SK-N-SH (cell line): ENCODE data around the gene R3HDM4. TPM values are rescaled to one million over a fixed set of nuclear protein-coding genes. Genes with fewer than 3 reads are reported as not detected.

Experiments used
- CTCF ChIA-PET: fragments of 300-600, 350-600 bp; formaldehyde crosslinking; extraction: SDS; loops from one replicate; lab custom pipeline; 2021; lab: Yijun Ruan, JAX
- POLR2A ChIA-PET: fragments of 350-600 bp; sonication (Branson Sonifier 250); formaldehyde crosslinking; extraction: SDS; loops from one replicate; lab custom pipeline; 2020; ENCODE audit warnings: antibody characterized with exemption, inconsistent platforms; lab: Yijun Ruan, JAX
- DNase-seq: peaks from one replicate; pipeline ENCODE4 v3.0.0; 2012
- H2AFZ ChIP-seq: fragments of 200-600 bp; sonication (generic); 2 replicates; pipeline ENCODE4 v1.8.1; 2016; ENCODE audit warnings: antibody characterized with exemption, mild to moderate bottlenecking, low read depth
- H3F3A ChIP-seq: fragments of 200-600 bp; sonication (generic); replicated peaks from 2 replicates; pipeline ENCODE3; 2016; ENCODE audit warnings: antibody characterized with exemption, mild to moderate bottlenecking; ENCODE audit not compliant: insufficient read depth
- H3K27ac ChIP-seq, 2 experiments: fragments of 200-500 bp in 1 of 2; fragments of 200-600 bp in 1 of 2; sonication (Bioruptor generic) in 1 of 2; sonication (generic), shearing (Covaris generic) in 1 of 2; 2 replicates each; pipeline versions ENCODE4 v1.5.1 to v1.6.1; 2014 to 2016; ENCODE audit warnings: low read depth in 2 of 2, inconsistent platforms in 1 of 2, low read length in 1 of 2, mild to moderate bottlenecking in 1 of 2, mixed read lengths in 1 of 2
- H3K27me3 ChIP-seq: fragments of 200-600 bp; sonication (generic), shearing (Covaris generic); 2 replicates; pipeline ENCODE4 v1.6.1; 2016; ENCODE audit warnings: mixed run types; ENCODE audit not compliant: insufficient read depth
- H3K36me3 ChIP-seq, 2 experiments: fragments of 200-500 bp in 1 of 2; fragments of 200-600 bp in 1 of 2; sonication (Bioruptor generic) in 1 of 2; sonication (generic) in 1 of 2; replicated peaks in 1 of 2; 2 replicates each; pipeline versions ENCODE3 to v1.5.1; 2014 to 2016; ENCODE audit warnings: low read length in 1 of 2, mild to moderate bottlenecking in 1 of 2; ENCODE audit not compliant: insufficient read depth in 2 of 2, control insufficient read depth in 1 of 2
- H3K4me1 ChIP-seq, 2 experiments: fragments of 200-500 bp in 1 of 2; fragments of 200-600 bp in 1 of 2; sonication (Bioruptor generic) in 1 of 2; sonication (generic), shearing (Covaris generic) in 1 of 2; 2 replicates each; pipeline versions ENCODE4 v1.5.1 to v1.6.1; 2014 to 2016; ENCODE audit warnings: low read depth in 1 of 2, low read length in 1 of 2, mixed run types in 1 of 2; ENCODE audit not compliant: insufficient read depth in 2 of 2, control insufficient read depth in 1 of 2
- H3K4me2 ChIP-seq: fragments of 200-600 bp; sonication (generic), shearing (Covaris generic); 2 replicates; pipeline ENCODE4 v1.6.1; 2017; ENCODE audit warnings: mixed run types
- H3K4me3 ChIP-seq, 2 experiments: fragments of 200-500 bp in 1 of 2; fragments of 200-600 bp in 1 of 2; sonication (Bioruptor generic) in 1 of 2; sonication (generic), shearing (Covaris generic) in 1 of 2; 2 replicates each; pipeline versions ENCODE4 v1.5.1 to v1.8.1; 2014 to 2016; ENCODE audit warnings: low read depth in 2 of 2, inconsistent platforms in 1 of 2, low read length in 1 of 2, mild to moderate bottlenecking in 1 of 2, mixed read lengths in 1 of 2, moderate library complexity in 1 of 2
- H3K79me2 ChIP-seq: fragments of 200-600 bp; sonication (generic); 2 replicates; pipeline ENCODE4 v1.8.1; 2017; ENCODE audit warnings: mild to moderate bottlenecking; ENCODE audit not compliant: insufficient read depth
- H3K9ac ChIP-seq: fragments of 200-600 bp; sonication (generic); 2 replicates; pipeline ENCODE4 v1.6.1; 2017; ENCODE audit warnings: mixed run types
- H3K9me2 ChIP-seq: fragments of 200-600 bp; sonication (generic); 2 replicates; pipeline ENCODE4 v1.6.1; 2017; ENCODE audit warnings: mixed run types
- H3K9me3 ChIP-seq: fragments of 200-600 bp; sonication (generic); 2 replicates; pipeline ENCODE4 v1.6.1; 2017; ENCODE audit warnings: mixed run types, mild to moderate bottlenecking, moderate library complexity
- H4K20me1 ChIP-seq: fragments of 200-600 bp; sonication (generic); 2 replicates; pipeline ENCODE4 v1.6.1; 2017; ENCODE audit warnings: mild to moderate bottlenecking, mixed run types; ENCODE audit not compliant: insufficient read depth
- CHD2 ChIP-seq: fragments of 150-350 bp; IDR thresholded peaks from 2 replicates; pipeline ENCODE4 v1.6.1; 2018; ENCODE audit warnings: low read length; ENCODE audit not compliant: partially characterized antibody
- CTCF ChIP-seq: fragments of 200-600 bp; sonication (generic); IDR thresholded peaks from 2 replicates; pipeline ENCODE4 v1.6.1; 2017; ENCODE audit warnings: antibody characterized with exemption, mild to moderate bottlenecking, moderate library complexity
- FOXJ3 ChIP-seq: sonication (generic); formaldehyde crosslinking; IDR thresholded peaks from 2 replicates; pipeline ENCODE4 v1.5.1; 2020; ENCODE audit warnings: mild to moderate bottlenecking, missing genetic modification reagents
- FOXM1 ChIP-seq: IDR thresholded peaks from 2 replicates; pipeline ENCODE4 v1.4.0; 2012; ENCODE audit warnings: low read depth, mild to moderate bottlenecking
- GABPA ChIP-seq: IDR thresholded peaks from 2 replicates; pipeline ENCODE4 v1.4.0; 2012; ENCODE audit warnings: low read depth, mild to moderate bottlenecking
- GATA2 ChIP-seq: sonication (generic); formaldehyde crosslinking; IDR thresholded peaks from 2 replicates; pipeline ENCODE4 v1.5.0; 2020; ENCODE audit warnings: mild to moderate bottlenecking, missing genetic modification reagents
- IRF3 ChIP-seq: fragments of 150-350 bp; IDR thresholded peaks from 2 replicates; pipeline ENCODE4 v1.6.1; 2016; ENCODE audit warnings: mild to moderate bottlenecking, low read depth, low read length
- MAX ChIP-seq: IDR thresholded peaks from 2 replicates; pipeline ENCODE4 v1.4.0; 2012; ENCODE audit warnings: low read depth
- MEF2A ChIP-seq: IDR thresholded peaks from 2 replicates; pipeline ENCODE4 v1.4.0; 2012; ENCODE audit warnings: low read depth, borderline replicate concordance
- MXI1 ChIP-seq: IDR thresholded peaks from 2 replicates; pipeline ENCODE4 v1.6.1; 2012; ENCODE audit warnings: mild to moderate bottlenecking, low read depth, low read length, improper control_type of control experiment
- NRF1 ChIP-seq: IDR thresholded peaks from 2 replicates; pipeline ENCODE4 v1.6.1; 2012; ENCODE audit warnings: low read depth, mild to moderate bottlenecking, low read length
- REST ChIP-seq: IDR thresholded peaks from 2 replicates; pipeline ENCODE4 v1.6.1; 2012; ENCODE audit warnings: mild to moderate bottlenecking, low read depth, low read length, moderate library complexity
- RXRA ChIP-seq: IDR thresholded peaks from 2 replicates; pipeline ENCODE4 v1.4.0; 2012; ENCODE audit warnings: low read depth, mild to moderate bottlenecking, borderline replicate concordance
- SIN3A ChIP-seq: IDR thresholded peaks from 2 replicates; pipeline ENCODE4 v1.6.1; 2012; ENCODE audit warnings: low read depth, mild to moderate bottlenecking, low read length, moderate library complexity, borderline replicate concordance
- SMC3 ChIP-seq: IDR thresholded peaks from 2 replicates; pipeline ENCODE4 v1.6.1; 2012; ENCODE audit warnings: low read depth, low read length, improper control_type of control experiment
- TAF1 ChIP-seq: IDR thresholded peaks from 2 replicates; pipeline ENCODE4 v1.6.1; 2012; ENCODE audit warnings: low read depth, mild to moderate bottlenecking, low read length, moderate library complexity, borderline replicate concordance
- TCF12 ChIP-seq: IDR thresholded peaks from 2 replicates; pipeline ENCODE4 v1.4.0; 2012
- USF1 ChIP-seq: IDR thresholded peaks from 2 replicates; pipeline ENCODE4 v1.4.0; 2012; ENCODE audit warnings: low read depth, borderline replicate concordance
- YY1 ChIP-seq: IDR thresholded peaks from 2 replicates; pipeline ENCODE4 v1.4.0; 2012; ENCODE audit warnings: low read depth, mild to moderate bottlenecking
- ZBTB33 ChIP-seq: IDR thresholded peaks from 2 replicates; pipeline ENCODE4 v1.4.0; 2012; ENCODE audit warnings: low read depth, borderline replicate concordance
- WGBS: methylation state at CpG from one replicate; pipeline ENCODE4 v1.1.6; 2017; ENCODE audit warnings: low lambda C conversion rate; 5-methylcytosine and 5-hydroxymethylcytosine counted together
- polyA plus RNA-seq, 3 experiments: library from polyadenylated mRNA; depleted of rRNA; stranded (reverse); fragments of >200 nt; gene quantifications; 2 replicates each; pipeline ENCODE4 v1.2.3, GENCODE V29; 2012

Gene R3HDM4
- polyA plus RNA-seq, 1 of the 3 experiments (the other 2 are of a cell fraction): 39.2 TPM

- H3K79me2 ChIP-seq: peaks cover 41% of the 10 kb centered on the region
- TF ChIP-seq FOXM1 (no peak), RXRA (no peak), YY1 (no peak), TAF1 (no peak), ZBTB33 (no peak), REST (no peak), TCF12 (no peak), MAX (no peak), USF1 (no peak), CHD2 (no peak), CTCF (no peak), FOXJ3 (CRISPR knock-in tag) (no peak), MEF2A (no peak), GATA2 (CRISPR knock-in tag) (no peak), NRF1 (no peak), IRF3 (no peak), MXI1 (no peak), SIN3A (no peak), GABPA (no peak), SMC3 (no peak)
- TF ChIP-seq, all 33 proteins: peak for 0
- Histone ChIP-seq H3K27ac (no peak overlapping the region), H3K9me2 (no peaks in the 10 kb centered on the region), H3K9me3 (no peaks in the 10 kb centered on the region), H3K27me3 (no peaks in the 10 kb centered on the region), H3K36me3 (peaks cover 0 to 9% of the 10 kb centered on the region in 2 experiments), H3K4me3 (no peak overlapping the region), H3K4me1 (peaks cover 20 to 35% of the 10 kb centered on the region in 2 experiments; a peak in 2 of 4 replicates), H3K4me2 (no peak overlapping the region), H2AFZ (no peak overlapping the region), H4K20me1 (no peaks in the 10 kb centered on the region), H3F3A (peaks cover 6% of the 10 kb centered on the region), H3K9ac (no peak overlapping the region)
- no peak for DNase-seq
- POLR2A ChIA-PET: no interaction called here
- CTCF ChIA-PET: interaction anchor here (0.8 to 1.1 kb wide), 2 partner anchors 10 to 62 kb away, joined by 3 to 5 read pairs; no protein-coding TSS in a partner anchor
- 93% methylated on average over 22 of the region's 51 CpGs for WGBS
Measured at GRCh38 chr19:929203-929890, 16.3 kb upstream of the R3HDM4 start.
